Naive B cell (primary cell): ENCODE results near the gene SLC38A11. TPM values are rescaled to one million over a fixed set of nuclear protein-coding genes. Genes with fewer than 3 reads are reported as not detected.

Experiments used
- ATAC-seq, 2 donors: fragments of 150-1000 bp; cut with Tn5 transposase; 2 replicates each; pipeline ENCODE4 v1.10.0; 2021; ENCODE audit warnings: low read depth in 2 of 2, mild to moderate bottlenecking in 2 of 2, moderate library complexity in 2 of 2
- DNase-seq: peaks from one replicate; pipeline ENCODE4 v3.0.0; 2022
- H3K27ac Mint-ChIP-seq, 6 donors: one replicate each; pipeline ENCODE4 v1.8.0; 2020 to 2022; ENCODE audit warnings: mild to moderate bottlenecking in 6 of 6, mixed read lengths in 6 of 6, moderate library complexity in 5 of 6, inconsistent platforms in 2 of 6
- H3K27me3 Mint-ChIP-seq, 3 donors: one replicate each; pipeline ENCODE4 v1.8.0; 2021 to 2022; ENCODE audit warnings: mixed read lengths in 3 of 3, mild to moderate bottlenecking in 1 of 3
- H3K36me3 Mint-ChIP-seq, 2 donors: one replicate each; pipeline ENCODE4 v1.8.0; 2020 to 2022; ENCODE audit warnings: mixed read lengths in 2 of 2, inconsistent platforms in 1 of 2, mild to moderate bottlenecking in 1 of 2
- H3K4me1 Mint-ChIP-seq, 3 donors: one replicate each; pipeline ENCODE4 v1.8.0; 2020 to 2022; ENCODE audit warnings: mixed read lengths in 3 of 3, inconsistent platforms in 1 of 3, mild to moderate bottlenecking in 1 of 3, moderate library complexity in 1 of 3
- H3K4me3 Mint-ChIP-seq, 8 donors: one replicate each; pipeline ENCODE4 v1.8.0; 2020 to 2022; ENCODE audit warnings: mild to moderate bottlenecking in 8 of 8, mixed read lengths in 8 of 8, moderate library complexity in 8 of 8, inconsistent platforms in 2 of 8
- H3K9me3 Mint-ChIP-seq, 7 donors: one replicate each; pipeline ENCODE4 v1.8.0; 2020 to 2022; ENCODE audit warnings: mixed read lengths in 7 of 7, mild to moderate bottlenecking in 5 of 7, inconsistent platforms in 2 of 7, moderate library complexity in 1 of 7
- polyA plus RNA-seq, 6 donors: library from polyadenylated mRNA; unstranded; fragments of 300-500 nt; fragmentation: Illumina TruSeq; gene quantifications; one replicate each; pipeline ENCODE4 v1.2.3, GENCODE V29; 2021; ENCODE audit warnings: low read depth in 6 of 6

SLC38A11 gene
- polyA plus RNA-seq, 6 donors from 2014 or later = 1.1 to 16.3 (median 9.5) TPM

DNA sequence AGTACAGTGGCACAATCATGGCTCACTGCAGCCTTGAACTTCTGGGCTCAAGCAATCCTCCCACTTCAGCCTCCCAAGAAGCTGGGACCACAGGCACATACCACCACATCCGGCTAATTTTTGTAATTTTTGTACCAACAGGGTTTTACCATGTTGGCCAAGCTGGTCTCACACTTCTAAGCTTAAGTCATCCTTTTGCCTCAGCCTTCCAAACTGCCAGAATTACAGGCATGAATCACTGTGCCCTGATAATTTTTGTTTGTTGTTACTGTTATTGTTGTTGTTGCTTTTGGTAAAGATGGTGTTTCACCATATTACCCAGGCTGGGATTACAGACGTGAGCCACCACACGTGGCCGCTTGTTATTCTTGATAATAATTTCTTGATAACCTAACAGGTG is 103.2 kb downstream of the SLC38A11 start:
- ATAC-seq (no peak), DNase-seq (no peak)
- Mint-ChIP-seq H3K36me3 (no peaks in the 10 kb centered on the region), H3K4me3 (no peak overlapping the region), H3K4me1 (peaks cover 12 to 18% (median 12%) of the 10 kb centered on the region in 3 donors), H3K27me3 (no peaks in the 10 kb centered on the region), H3K27ac (peak overlapping the region in 1 of 6 donors; percentile 91), H3K9me3 (no peaks in the 10 kb centered on the region)

DNA sequence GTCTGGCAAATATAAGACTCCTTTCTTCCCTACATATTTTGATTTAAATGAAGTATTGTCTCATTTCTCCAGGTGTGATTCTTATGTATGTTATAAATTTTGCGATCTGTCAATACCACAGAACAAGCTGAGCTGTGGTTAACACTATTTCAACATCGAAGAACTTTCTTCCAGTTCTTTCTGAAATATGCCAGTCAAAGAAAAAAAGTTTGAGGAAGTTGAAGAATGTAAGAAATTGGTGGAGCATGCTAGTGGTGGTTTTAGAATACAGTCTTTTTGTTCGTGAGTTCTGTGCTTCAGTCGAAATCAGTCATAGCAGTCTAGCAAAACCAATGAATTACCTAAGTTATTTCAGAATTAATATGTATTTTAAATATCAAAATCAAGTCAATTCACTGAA is 105.1 kb downstream of the SLC38A11 start:
- no peaks in the 10 kb centered on the region for H3K36me3 Mint-ChIP-seq
- peak; percentile 51 for DNase-seq
- H3K9me3 Mint-ChIP-seq = no peaks in the 10 kb centered on the region
- no peaks in the 10 kb centered on the region for H3K27me3 Mint-ChIP-seq
- peak overlapping the region in 5 of 8 donors; percentile 39 to 69 (median 50) for H3K4me3 Mint-ChIP-seq
- peak overlapping the region in 3 of 6 donors; percentile 10 to 73 (median 36) for H3K27ac Mint-ChIP-seq
- ATAC-seq = peak; percentile 93 to 95
- peaks cover 12 to 14% (median 12%) of the 10 kb centered on the region in 3 donors for H3K4me1 Mint-ChIP-seq

DNA sequence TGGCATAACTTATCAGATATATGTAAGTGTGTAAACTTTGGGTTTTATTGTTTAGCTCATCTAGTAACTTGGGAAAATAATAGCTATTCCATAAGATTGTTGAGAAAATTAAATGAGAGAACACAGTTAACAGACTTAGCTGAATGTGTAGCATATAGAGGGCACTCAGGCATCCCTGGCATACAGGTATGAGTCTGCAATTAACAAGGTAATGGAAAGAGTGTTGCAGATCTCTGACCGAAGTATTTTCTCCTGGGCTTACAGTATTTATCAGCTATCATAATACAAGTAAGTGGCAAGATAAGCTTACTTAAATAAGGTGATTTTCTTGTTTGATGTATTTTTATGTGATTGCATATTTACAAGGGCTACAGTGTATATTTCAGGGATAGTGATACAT is 105.8 kb downstream of the SLC38A11 start:
- H3K4me3 Mint-ChIP-seq = peak overlapping the region in 1 of 8 donors; percentile 21
- DNase-seq = no peak
- H3K27ac Mint-ChIP-seq = no peak overlapping the region
- ATAC-seq = no peak
- no peaks in the 10 kb centered on the region for H3K9me3 Mint-ChIP-seq
- no peaks in the 10 kb centered on the region for H3K27me3 Mint-ChIP-seq
- H3K36me3 Mint-ChIP-seq = no peaks in the 10 kb centered on the region
- peaks cover 14 to 15% (median 14%) of the 10 kb centered on the region in 3 donors for H3K4me1 Mint-ChIP-seq

DNA sequence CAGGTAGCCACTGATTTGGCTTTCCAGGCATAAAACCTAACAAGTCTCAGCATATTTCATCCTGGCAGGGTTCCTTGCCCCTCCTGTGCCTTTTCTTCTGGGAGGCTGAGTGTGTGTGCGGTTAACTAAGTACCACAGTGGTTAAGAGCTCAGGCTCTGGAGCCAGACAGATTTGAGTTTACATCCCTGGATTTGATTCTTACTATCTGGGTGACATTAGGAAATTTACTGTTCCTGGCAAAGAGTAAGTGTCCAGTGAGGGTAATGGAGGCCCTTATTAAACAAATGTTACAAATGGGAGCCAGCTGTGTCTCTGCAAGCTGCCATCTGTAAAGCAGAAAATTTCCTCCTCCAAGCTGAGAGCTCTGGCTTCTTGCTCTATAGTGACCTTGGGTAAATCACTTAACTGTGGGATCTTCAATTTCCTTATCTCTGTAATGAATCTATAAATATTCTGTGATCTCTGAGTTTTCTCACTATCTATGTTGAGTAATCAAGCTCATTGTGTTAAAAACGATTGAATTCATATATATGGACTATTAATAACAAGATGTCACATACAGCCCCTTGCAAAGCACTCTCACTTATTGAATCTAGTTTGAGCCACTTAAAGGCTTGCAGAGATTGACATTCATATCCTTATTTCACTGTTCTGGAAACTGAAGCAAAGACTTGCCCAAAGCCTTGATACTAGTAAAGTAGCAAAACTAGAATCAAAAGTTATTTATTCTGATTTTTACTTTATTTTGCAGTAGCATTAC is 107.2 kb downstream of the SLC38A11 start:
- ATAC-seq = no peak
- DNase-seq = no peak
- Mint-ChIP-seq H3K27ac (peak overlapping the region in 1 of 6 donors; percentile 21), H3K36me3 (no peaks in the 10 kb centered on the region), H3K9me3 (no peaks in the 10 kb centered on the region), H3K4me1 (peaks cover 17 to 19% (median 19%) of the 10 kb centered on the region in 3 donors), H3K4me3 (no peak overlapping the region), H3K27me3 (no peaks in the 10 kb centered on the region)

DNA sequence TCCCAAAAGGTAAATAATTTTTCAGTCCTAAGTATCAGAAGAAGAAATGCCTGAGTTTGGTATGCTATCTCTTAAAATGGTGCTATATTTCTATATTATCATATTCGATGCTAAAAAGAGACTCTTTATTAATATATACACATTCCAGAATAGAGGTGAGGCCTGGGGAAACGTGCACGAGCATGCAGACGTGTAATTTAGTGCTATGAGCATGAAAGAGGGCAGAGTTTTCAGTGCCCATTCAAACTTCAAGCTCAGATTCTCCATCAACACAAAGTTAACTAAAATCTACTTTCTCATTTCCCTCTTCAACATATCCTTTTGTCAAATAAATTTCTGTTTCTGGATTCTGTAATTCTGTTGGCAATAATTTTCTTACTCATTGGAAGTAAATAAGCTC is 108.0 kb downstream of the SLC38A11 start:
- Mint-ChIP-seq H3K4me1 (peaks cover 17 to 19% (median 19%) of the 10 kb centered on the region in 3 donors), H3K27ac (no peak overlapping the region)
- no peak for ATAC-seq

DNA sequence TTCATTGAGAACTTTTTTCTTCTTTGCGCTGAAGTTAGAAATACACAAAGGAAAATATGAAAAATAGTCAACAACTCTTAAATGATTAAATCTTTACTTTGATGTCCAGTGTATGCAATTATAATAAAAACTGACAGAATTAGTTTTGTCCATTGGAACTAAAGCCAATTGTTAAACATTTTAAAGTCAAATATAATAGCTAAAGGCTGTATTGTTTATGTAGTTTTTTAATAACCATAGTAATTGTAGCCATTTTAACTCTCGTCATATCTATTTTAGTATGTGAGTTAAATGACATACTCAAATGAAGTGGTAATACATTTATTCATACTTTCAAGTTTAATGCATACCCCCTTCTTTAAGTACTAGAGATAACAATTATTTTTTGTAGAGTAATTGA is 109.0 kb downstream of the SLC38A11 start:
- no peak overlapping the region for H3K27ac Mint-ChIP-seq
- H3K4me1 Mint-ChIP-seq = peaks cover 12 to 18% (median 16%) of the 10 kb centered on the region in 3 donors
- ATAC-seq (no peak), DNase-seq (no peak)
- no peaks in the 10 kb centered on the region for H3K36me3 Mint-ChIP-seq
- no peaks in the 10 kb centered on the region for H3K9me3 Mint-ChIP-seq
- H3K4me3 Mint-ChIP-seq = no peak overlapping the region
- H3K27me3 Mint-ChIP-seq = no peaks in the 10 kb centered on the region

More for the DNA sequence above, 108.0 kb downstream of the SLC38A11 start:
- Mint-ChIP-seq H3K36me3 (no peaks in the 10 kb centered on the region), H3K27me3 (no peaks in the 10 kb centered on the region), H3K9me3 (no peaks in the 10 kb centered on the region), H3K4me3 (no peak overlapping the region)
- no peak for DNase-seq

Other genes with a start within 250 kb of the SLC38A11 start
- 10 to 100 TPM; 39.0 to 91.5 (median 76.4) TPM for gene COBLL1, start 113.7 kb downstream of the SLC38A11 start, polyA plus RNA-seq
- gene SCN3A, start 248.5 kb upstream of the SLC38A11 start, polyA plus RNA-seq = 10 to 100 TPM in 3 of 6 donors, 1 to 10 TPM in 3; 4.2 to 21.5 (median 11.8) TPM